ENCODE data around the gene CELF2. TPM values are rescaled to one million over a fixed set of nuclear protein-coding genes. Genes with fewer than 3 reads are reported as not detected.

Gene CELF2
- total and polyA plus RNA-seq, 2 of the 4 experiments (the other 2 are of a cell fraction) = 3.5 to 6.6 TPM

GRCh38 chr10:11074536-11075267 is 57.0 kb downstream of the CELF2 start:
- Histone ChIP-seq H4K5ac (ENCODE audit: low read depth, low read length) (no peak overlapping the region), H2BK5ac (ENCODE audit: low read depth, low read length, poor library complexity, severe bottlenecking) (no peak overlapping the region), H2AK9ac (replicated peaks; ENCODE audit: low read depth, low read length, poor library complexity) (no peak overlapping the region), H2AFZ (replicated peaks; ENCODE audit: low read length, poor library complexity) (no peak overlapping the region), H3K9ac (ENCODE audit: low read depth, low read length) (no peak overlapping the region), H3K14ac (replicated peaks; ENCODE audit: low read depth, low read length) (no peak overlapping the region), H3K27ac (ENCODE audit: insufficient read depth, low read length) (no peak overlapping the region), H3K79me1 (ENCODE audit: low read depth in 1 of 2, low read length in 2 of 2) (no peaks in the 10 kb centered on the region), H3K36me3 (ENCODE audit: control insufficient read depth, insufficient read depth, low read length) (no peaks in the 10 kb centered on the region), H3K9me3 (ENCODE audit: control insufficient read depth, insufficient read depth, low read length) (no peaks in the 10 kb centered on the region), H3K56ac (ENCODE audit: extremely low read depth, insufficient read depth, low read length) (no peak overlapping the region), H3K9me1 (ENCODE audit: insufficient read depth, low read length) (no peaks in the 10 kb centered on the region), H2AK5ac (ENCODE audit: low read depth, low read length) (no peak overlapping the region), H3K4ac (ENCODE audit: low read depth, low read length) (no peak overlapping the region), H4K8ac (ENCODE audit: low read depth in 2 of 2, low read length in 2 of 2) (no peak overlapping the region), H2BK15ac (ENCODE audit: low read depth, low read length) (no peak overlapping the region), H3K4me3 (ENCODE audit: insufficient read depth, low read depth, low read length) (no peak overlapping the region), H3K23ac (ENCODE audit: low read depth, low read length) (no peak overlapping the region), H4K20me1 (ENCODE audit: insufficient read depth, low read length) (no peaks in the 10 kb centered on the region), H2BK120ac (ENCODE audit: low read depth, low read length) (no peak overlapping the region), H3K27me3 (ENCODE audit: control insufficient read depth, insufficient read depth, low read length) (no peaks in the 10 kb centered on the region), H3K4me1 (ENCODE audit: control insufficient read depth, insufficient read depth, low read length) (no peaks in the 10 kb centered on the region), H3K18ac (ENCODE audit: low read depth, low read length) (no peak overlapping the region), H2BK20ac (ENCODE audit: low read depth, low read length) (no peak overlapping the region), H3K4me2 (ENCODE audit: low read depth, low read length) (no peak overlapping the region), H4K91ac (ENCODE audit: insufficient read depth, low read depth, low read length) (no peak overlapping the region)
- ChIA-PET POLR2A (ENCODE audit: unreplicated experiment) (no interaction called here), CTCF (no interaction called here)
- dilution Hi-C loops (cut with HindIII; ENCODE audit: low sequenced_read_pairs, unreplicated experiment) (no loop called here), in situ Hi-C loops (cut with MboI; ENCODE audit: low sequenced_read_pairs) (no loop called here), intact Hi-C loops (cut with micrococcal nuclease) (no loop called here)
- no peak for TF ChIP-seq NFE2L2 (IDR thresholded peaks at IDR 0.05; ENCODE audit: low read depth, low read length)
- no peak for TF ChIP-seq RAD21 (IDR thresholded peaks at IDR 0.05; ENCODE audit: low read length)
- TF ChIP-seq BHLHE40 (IDR thresholded peaks at IDR 0.05; ENCODE audit: low read depth, low read length) = no peak
- TF ChIP-seq FOS (IDR thresholded peaks at IDR 0.05; ENCODE audit: low read depth, low read length) = no peak
- TF ChIP-seq ELK1 (IDR thresholded peaks at IDR 0.05; ENCODE audit: borderline replicate concordance, low read depth, low read length) = no peak
- TF ChIP-seq CEBPB (IDR thresholded peaks at IDR 0.05; ENCODE audit: low read depth, low read length) = no peak
- TF ChIP-seq MAFK (IDR thresholded peaks at IDR 0.05; ENCODE audit: low read depth, low read length) = no peak
- TF ChIP-seq SMC3 (IDR thresholded peaks at IDR 0.05; ENCODE audit: low read depth, low read length) = no peak
- TF ChIP-seq CHD1 (IDR thresholded peaks at IDR 0.05; ENCODE audit: low read depth, low read length) = no peak
- TF ChIP-seq POLR2A (IDR thresholded peaks at IDR 0.05; ENCODE audit: low read depth, low read length) = no peak
- no peak for TF ChIP-seq CTCF (conservative IDR thresholded peaks at IDR 0.05; ENCODE audit: low read depth, low read length)
- TF ChIP-seq MAZ (IDR thresholded peaks at IDR 0.05; ENCODE audit: borderline replicate concordance, low read depth, low read length) = no peak
- no peak for TF ChIP-seq RFX5 (IDR thresholded peaks at IDR 0.05; ENCODE audit: low read depth, low read length)
- no peak for TF ChIP-seq RCOR1 (IDR thresholded peaks at IDR 0.05; ENCODE audit: insufficient replicate concordance, low read length)
- no peak for TF ChIP-seq MXI1 (IDR thresholded peaks at IDR 0.05; ENCODE audit: borderline replicate concordance, low read depth, low read length)
- TF ChIP-seq USF2 (IDR thresholded peaks at IDR 0.05; ENCODE audit: low read depth, low read length) = no peak
- DNase-seq (no peak), ATAC-seq (ENCODE audit: low read depth) (no peak)
- BruUV-seq (replicated peaks) = no TSS peak
- no CpG with 5 or more reads among the region's 4 CpGs for WGBS, 2 experiments (ENCODE audit: extremely low coverage in 2 of 2, insufficient read length in 1 of 2)
